Measurements from ENCODE around the gene SERPINA3. TPM values are rescaled to one million over a fixed set of nuclear protein-coding genes. Genes with fewer than 3 reads are reported as not detected.

SERPINA3 gene
- total RNA-seq, 2 donors from 2014 or later, result 396 to 1,783 TPM

- WGBS, 2 donors, result 94 to 96% methylated on average over 5 of the region's 5 CpGs
- H3K4me1 ChIP-seq, result peaks cover 64% of the 10 kb centered on the region
- peaks cover 0 to under 1% of the 10 kb centered on the region in 2 donors for H3K36me3 ChIP-seq (replicated peaks in 1 of 2; ENCODE audit: insufficient read depth in 1 of 2, low read depth in 2 of 2)
- TF ChIP-seq, protein P1, sequence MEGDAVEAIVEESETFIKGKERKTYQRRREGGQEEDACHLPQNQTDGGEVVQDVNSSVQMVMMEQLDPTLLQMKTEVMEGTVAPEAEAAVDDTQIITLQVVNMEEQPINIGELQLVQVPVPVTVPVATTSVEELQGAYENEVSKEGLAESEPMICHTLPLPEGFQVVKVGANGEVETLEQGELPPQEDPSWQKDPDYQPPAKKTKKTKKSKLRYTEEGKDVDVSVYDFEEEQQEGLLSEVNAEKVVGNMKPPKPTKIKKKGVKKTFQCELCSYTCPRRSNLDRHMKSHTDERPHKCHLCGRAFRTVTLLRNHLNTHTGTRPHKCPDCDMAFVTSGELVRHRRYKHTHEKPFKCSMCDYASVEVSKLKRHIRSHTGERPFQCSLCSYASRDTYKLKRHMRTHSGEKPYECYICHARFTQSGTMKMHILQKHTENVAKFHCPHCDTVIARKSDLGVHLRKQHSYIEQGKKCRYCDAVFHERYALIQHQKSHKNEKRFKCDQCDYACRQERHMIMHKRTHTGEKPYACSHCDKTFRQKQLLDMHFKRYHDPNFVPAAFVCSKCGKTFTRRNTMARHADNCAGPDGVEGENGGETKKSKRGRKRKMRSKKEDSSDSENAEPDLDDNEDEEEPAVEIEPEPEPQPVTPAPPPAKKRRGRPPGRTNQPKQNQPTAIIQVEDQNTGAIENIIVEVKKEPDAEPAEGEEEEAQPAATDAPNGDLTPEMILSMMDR (IDR thresholded peaks at IDR 0.05), result no peak
- no peak for TF ChIP-seq POLR2A (IDR thresholded peaks at IDR 0.05)
- no peaks in the 10 kb centered on the region for H3K27me3 ChIP-seq
- no peak for DNase-seq
- intact Hi-C loops (cut with DNase I), result loop anchor here (10.0 kb wide), 1 partner anchor 46 kb away; the partner anchor contains the start of gene SERPINA4
- no peak overlapping the region for H3K4me3 ChIP-seq
- ATAC-seq, result no peak
- H3K9me3 ChIP-seq, result no peaks in the 10 kb centered on the region
- peak overlapping the region; percentile 21 to 87 (median 82) for H3K27ac ChIP-seq
Observed at GRCh38 chr14:94611179-94611578, 1.0 kb upstream of the SERPINA3 start.

- Histone ChIP-seq H3K27ac (peak overlapping the region; percentile 78 to 87 (median 84)), H3K27me3 (no peaks in the 10 kb centered on the region), H3K4me3 (peak overlapping the region in 1 of 2 donors; percentile 42), H3K36me3 (replicated peaks in 1 of 2; ENCODE audit: insufficient read depth in 1 of 2, low read depth in 2 of 2) (peaks cover 0 to 8% of the 10 kb centered on the region in 2 donors), H3K4me1 (peaks cover 70% of the 10 kb centered on the region), H3K9me3 (no peaks in the 10 kb centered on the region)
- TF ChIP-seq, protein P1 (IDR thresholded peaks at IDR 0.05), result no peak
- peak in 2 of 3 donors; percentile 8 to 53 for TF ChIP-seq POLR2A (IDR thresholded peaks at IDR 0.05)
- intact Hi-C loops (cut with DNase I), result loop anchor here (10.0 kb wide), 1 partner anchor 48 kb away; the partner anchor contains the start of gene SERPINA4
- DNase-seq, result peak in 1 of 4 donors; percentile 22
- ATAC-seq, result peak; percentile 3
- 28 to 29% methylated on average over 8 to 9 of the region's 9 CpGs for WGBS, 2 donors
Observed at GRCh38 chr14:94612580-94613554, 676 bp downstream of the SERPINA3 start.

DNA sequence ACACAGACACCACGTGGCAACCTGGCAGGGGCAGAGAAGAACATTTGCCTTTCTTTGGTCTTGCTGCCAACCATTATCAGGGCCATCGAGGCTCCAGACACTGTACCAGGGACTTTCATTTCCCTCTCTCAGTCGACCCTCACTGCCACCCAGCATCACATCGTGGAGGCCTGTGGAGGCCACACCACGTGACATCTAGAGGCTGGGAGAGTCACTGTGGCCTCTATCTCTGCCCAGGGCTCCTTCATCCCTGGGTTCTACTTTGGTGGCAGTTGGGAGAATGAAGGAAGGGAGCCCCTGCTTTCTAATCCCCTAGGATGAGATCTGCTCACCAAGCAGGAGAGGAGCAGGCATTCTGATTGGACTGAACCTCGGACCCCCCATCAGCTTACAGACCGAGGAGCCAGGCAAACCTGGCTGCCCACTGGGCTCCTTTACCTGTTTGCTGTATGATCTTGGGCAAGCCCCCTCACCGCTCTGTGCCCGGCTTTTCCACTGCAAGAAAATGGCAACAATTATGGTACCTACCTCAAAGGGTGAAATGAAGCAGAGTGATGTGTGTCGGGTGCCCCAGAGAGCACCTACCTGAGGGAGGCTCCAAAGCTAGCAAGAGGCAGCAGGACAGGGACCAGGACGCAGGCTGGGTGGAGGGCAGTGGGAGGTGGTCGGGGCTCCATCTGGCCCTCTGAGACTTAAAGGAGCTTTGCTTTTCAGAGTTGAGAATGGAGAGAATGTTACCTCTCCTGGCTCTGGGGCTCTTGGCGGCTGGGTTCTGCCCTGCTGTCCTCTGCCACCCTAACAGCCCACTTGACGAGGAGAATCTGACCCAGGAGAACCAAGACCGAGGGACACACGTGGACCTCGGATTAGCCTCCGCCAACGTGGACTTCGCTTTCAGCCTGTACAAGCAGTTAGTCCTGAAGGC lies 1.8 kb downstream of the SERPINA3 start:
- intact Hi-C loops (cut with DNase I), result loop anchor here (10.0 kb wide), 1 partner anchor 49 kb away; the partner anchor contains the start of gene SERPINA4
- Histone ChIP-seq H3K36me3 (replicated peaks in 1 of 2; ENCODE audit: insufficient read depth in 1 of 2, low read depth in 2 of 2) (peaks cover 0 to 11% of the 10 kb centered on the region in 2 donors), H3K27ac (peak overlapping the region; percentile 78 to 87 (median 84)), H3K27me3 (no peaks in the 10 kb centered on the region), H3K4me1 (peaks cover 79% of the 10 kb centered on the region), H3K9me3 (no peaks in the 10 kb centered on the region), H3K4me3 (peak overlapping the region in 1 of 2 donors; percentile 42)
- 75 to 83% methylated on average over 12 to 20 of the region's 20 CpGs for WGBS, 2 donors
- TF ChIP-seq, protein P1 (IDR thresholded peaks at IDR 0.05), result no peak
- TF ChIP-seq POLR2A (IDR thresholded peaks at IDR 0.05), result peak in 2 of 3 donors; percentile 49 to 56
- ATAC-seq (no peak), DNase-seq (no peak)

GRCh38 chr14:94614802-94615201 lies 2.6 kb downstream of the SERPINA3 start:
- Histone ChIP-seq H3K36me3 (replicated peaks in 1 of 2; ENCODE audit: insufficient read depth in 1 of 2, low read depth in 2 of 2) (peaks cover 0 to 19% of the 10 kb centered on the region in 2 donors), H3K9me3 (no peaks in the 10 kb centered on the region), H3K27me3 (no peaks in the 10 kb centered on the region), H3K4me1 (peaks cover 83% of the 10 kb centered on the region), H3K4me3 (peak overlapping the region in 1 of 2 donors; percentile 42), H3K27ac (peak overlapping the region in 2 of 4 donors; percentile 86 to 87)
- ATAC-seq (no peak), DNase-seq (no peak)
- intact Hi-C loops (cut with DNase I), result loop anchor here (10.0 kb wide), 1 partner anchor 50 kb away; the partner anchor contains the start of gene SERPINA4
- TF ChIP-seq, protein P1 (IDR thresholded peaks at IDR 0.05), result no peak
- no peak for TF ChIP-seq POLR2A (IDR thresholded peaks at IDR 0.05)
- 94 to 97% methylated on average over 7 of the region's 7 CpGs for WGBS, 2 donors
